Body of pancreas (tissue), 4 donors: ENCODE results near the gene SSX3. TPM values are rescaled to one million over a fixed set of nuclear protein-coding genes. Genes with fewer than 3 reads are reported as not detected.
"Not testable (repeated sequence)": the region's sequence is repeated elsewhere in the genome, so short reads cannot be mapped to it uniquely, and the experiment has no call there.

Source experiments
- ATAC-seq: fragments of 150-250 bp; one replicate; pipeline ENCODE4 v1.9.1; 2016
- DNase-seq, 4 donors: peaks; one replicate each; pipeline ENCODE4 v3.0.0-alpha.2; 2019
- H3K27ac ChIP-seq, 4 donors: fragments of 200-600 bp; sonication (generic); 1 replicate in 3 of 4; 2 replicates in 1 of 4; pipeline versions ENCODE4 v1.5.1 to v1.6.1; 2016 to 2019; ENCODE audit warnings: mild to moderate bottlenecking in 1 of 4, mixed read lengths in 1 of 4, moderate library complexity in 1 of 4
- H3K27me3 ChIP-seq, 2 donors: fragments of 200-600 bp; sonication (generic); one replicate each; pipeline ENCODE4 v1.6.0; 2016; ENCODE audit warnings: mild to moderate bottlenecking in 1 of 2
- H3K36me3 ChIP-seq, 2 donors: fragments of 200-600 bp; sonication (generic); replicated peaks in 1 of 2; 2 replicates each; pipeline ENCODE4 v1.5.1; 2016; ENCODE audit warnings: low read depth in 2 of 2; ENCODE audit not compliant: insufficient read depth in 1 of 2
- H3K4me1 ChIP-seq: fragments of 200-600 bp; sonication (generic); one replicate; pipeline ENCODE4 v1.6.0; 2016
- H3K4me3 ChIP-seq, 2 donors: fragments of 200-600 bp; sonication (generic); 1 replicate in 1 of 2; 2 replicates in 1 of 2; pipeline ENCODE4 v1.5.1; 2016 to 2019
- H3K9me3 ChIP-seq, 3 donors: fragments of 200-600 bp; sonication (generic); 1 replicate in 2 of 3; 2 replicates in 1 of 3; pipeline ENCODE4 v1.5.1; 2016
- CTCF ChIP-seq, 7 experiments: fragments of 450-650 bp in 4 of 7; fragments of 200-600 bp in 3 of 7; sonication (generic) in 3 of 7; IDR thresholded peaks; one replicate each; pipeline ENCODE4 v1.5.1; 2016 to 2019; ENCODE audit warnings: antibody characterized with exemption in 7 of 7
- POLR2A ChIP-seq, 3 donors: fragments of 450-650 bp; IDR thresholded peaks; one replicate each; pipeline ENCODE4 v1.6.1; 2016; ENCODE audit warnings: antibody characterized with exemption in 3 of 3, mild to moderate bottlenecking in 2 of 3
- WGBS, 2 donors: methylation state at CpG; one replicate each; pipeline ENCODE4 v1.1.5; 2017; 5-methylcytosine and 5-hydroxymethylcytosine counted together
- intact Hi-C: fragments of 100-400 bp; cut with DNase I; formaldehyde crosslinking; loops from one replicate; pipeline ENCODE4 v1.15.1; 2023
- total RNA-seq, 2 donors: library from RNA; depleted of rRNA; stranded (reverse); fragments of >200 nt; gene quantifications; one replicate each; pipeline ENCODE4 v1.1.0, GENCODE V29; 2016

The SSX3 gene
- total RNA-seq, result not detected

- H3K27me3 ChIP-seq, H3K4me1 ChIP-seq, intact Hi-C loops, DNase-seq, H3K27ac ChIP-seq, H3K9me3 ChIP-seq, H3K4me3 ChIP-seq, H3K36me3 ChIP-seq, ATAC-seq: not testable (repeated sequence)
- WGBS, 2 donors, result 87 to 90% methylated on average over 18 to 19 of the region's 19 CpGs
Measured at GRCh38 chrX:48356315-48357094, at the start of gene SSX3. Gene SSX3, minus strand, starts transcription at chrX:48356703. Its CDS starts 1,454 bp downstream, at chrX:48355249.

GRCh38 chrX:48397825-48398224 is 41.3 kb upstream of the SSX3 start:
- 20 to 38% methylated on average over 1 of the region's 1 CpG for WGBS, 2 donors

GRCh38 chrX:48396931-48397330 is 40.4 kb upstream of the SSX3 start:
- intact Hi-C loops, H3K36me3 ChIP-seq, H3K4me1 ChIP-seq, H3K27ac ChIP-seq, H3K27me3 ChIP-seq, H3K4me3 ChIP-seq, H3K9me3 ChIP-seq, ATAC-seq, DNase-seq: not testable (repeated sequence)
- WGBS, 2 donors, result 100% methylated on average over 1 of the region's 2 CpGs

More at GRCh38 chrX:48397825-48398224, 41.3 kb upstream of the SSX3 start:
- DNase-seq, H3K27me3 ChIP-seq, H3K27ac ChIP-seq, intact Hi-C loops, H3K4me3 ChIP-seq, ATAC-seq, H3K9me3 ChIP-seq, H3K36me3 ChIP-seq, H3K4me1 ChIP-seq: not testable (repeated sequence)

GRCh38 chrX:48383239-48383638 is 26.7 kb upstream of the SSX3 start, which contains the start of gene SSX4:
Gene SSX4, plus strand, starts transcription at chrX:48383539. Its CDS starts 515 bp downstream, at chrX:48384054.
- H3K27me3 ChIP-seq, H3K4me1 ChIP-seq, DNase-seq, H3K4me3 ChIP-seq, H3K27ac ChIP-seq, H3K9me3 ChIP-seq, ATAC-seq, H3K36me3 ChIP-seq, intact Hi-C loops: not testable (repeated sequence)
- no CpG with 5 or more reads among the region's 16 CpGs for WGBS, 2 donors

- ATAC-seq, H3K4me1 ChIP-seq, H3K4me3 ChIP-seq, H3K36me3 ChIP-seq, H3K9me3 ChIP-seq, intact Hi-C loops, H3K27ac ChIP-seq, DNase-seq, H3K27me3 ChIP-seq: not testable (repeated sequence)
- no CpG with 5 or more reads among the region's 8 CpGs for WGBS, 2 donors
Measured at GRCh38 chrX:48370408-48370807, 13.9 kb upstream of the SSX3 start.

GRCh38 chrX:48367717-48368408 is 11.4 kb upstream of the SSX3 start:
- H3K9me3 ChIP-seq, H3K27ac ChIP-seq, intact Hi-C loops, ATAC-seq, DNase-seq, H3K27me3 ChIP-seq, H3K36me3 ChIP-seq, H3K4me1 ChIP-seq, H3K4me3 ChIP-seq: not testable (repeated sequence)
- WGBS, 2 donors, result no CpG with 5 or more reads among the region's 12 CpGs

GRCh38 chrX:48359281-48359680 is 2.8 kb upstream of the SSX3 start:
- DNase-seq, H3K27me3 ChIP-seq, H3K4me3 ChIP-seq, H3K4me1 ChIP-seq, H3K27ac ChIP-seq, intact Hi-C loops, H3K36me3 ChIP-seq, ATAC-seq, H3K9me3 ChIP-seq: not testable (repeated sequence)
- WGBS, 2 donors, result 53 to 61% methylated on average over 4 to 6 of the region's 6 CpGs

- intact Hi-C loops, result no loop called here
- no peak overlapping the region for H3K4me3 ChIP-seq
- no peak for ATAC-seq
- no peaks in the 10 kb centered on the region for H3K4me1 ChIP-seq
- TF ChIP-seq POLR2A (IDR thresholded peaks at IDR 0.05), result no peak
- no peak for TF ChIP-seq CTCF (IDR thresholded peaks at IDR 0.05)
- no peak overlapping the region for H3K27ac ChIP-seq
- WGBS, 2 donors, result 87 to 93% methylated on average over 7 to 8 of the region's 8 CpGs
- no peaks in the 10 kb centered on the region for H3K9me3 ChIP-seq
- DNase-seq, result no peak
- H3K27me3 ChIP-seq, result no peaks in the 10 kb centered on the region
- H3K36me3 ChIP-seq, result no peaks in the 10 kb centered on the region
Measured at GRCh38 chrX:48357681-48358080, 1.2 kb upstream of the SSX3 start.

GRCh38 chrX:48346059-48346458 is 10.4 kb downstream of the SSX3 start:
- H3K4me1 ChIP-seq, DNase-seq, H3K36me3 ChIP-seq, H3K9me3 ChIP-seq, H3K27me3 ChIP-seq, ATAC-seq, H3K27ac ChIP-seq, H3K4me3 ChIP-seq, intact Hi-C loops: not testable (repeated sequence)
- 29 to 38% methylated on average over 8 of the region's 8 CpGs for WGBS, 2 donors

GRCh38 chrX:48313996-48314395 is 42.5 kb downstream of the SSX3 start:
- ATAC-seq, intact Hi-C loops, H3K4me3 ChIP-seq, H3K27ac ChIP-seq, DNase-seq, H3K27me3 ChIP-seq, H3K4me1 ChIP-seq, H3K9me3 ChIP-seq, H3K36me3 ChIP-seq: not testable (repeated sequence)
- 58 to 84% methylated on average over 2 of the region's 2 CpGs for WGBS, 2 donors
